Suprapubic skin (tissue), 4 donors: Measurements from ENCODE around the gene GPR176. TPM values are rescaled to one million over a fixed set of nuclear protein-coding genes. Genes with fewer than 3 reads are reported as not detected.
A peak's percentile ranks its signal among the peaks of the same experiment; 100 is the strongest.

Source experiments
- DNase-seq, 2 donors: peaks; one replicate each; pipeline ENCODE4 v3.0.0-alpha.2; 2019; ENCODE audit warnings: low spot score in 2 of 2
- H3K27ac ChIP-seq: fragments of 200-600 bp; sonication (generic); one replicate; pipeline ENCODE4 v1.5.1; 2019
- H3K27me3 ChIP-seq: fragments of 200-600 bp; sonication (generic); one replicate; pipeline ENCODE4 v1.5.1; 2019
- H3K36me3 ChIP-seq: fragments of 200-600 bp; sonication (generic); one replicate; pipeline ENCODE4 v1.5.1; 2019
- H3K4me1 ChIP-seq: fragments of 200-600 bp; sonication (generic); one replicate; pipeline ENCODE4 v1.5.1; 2019
- H3K4me3 ChIP-seq: fragments of 200-600 bp; sonication (generic); one replicate; pipeline ENCODE4 v1.5.1; 2019; ENCODE audit warnings: mild to moderate bottlenecking
- H3K9me3 ChIP-seq: fragments of 200-600 bp; sonication (generic); one replicate; pipeline ENCODE4 v1.5.1; 2019
- EP300 ChIP-seq: sonication (generic); formaldehyde crosslinking; IDR thresholded peaks from one replicate; pipeline ENCODE4 v1.6.1; 2017; ENCODE audit warnings: antibody characterized with exemption
- POLR2A ChIP-seq, 2 donors: fragments of 450-650 bp; IDR thresholded peaks; one replicate each; pipeline ENCODE4 v1.6.1; 2017; ENCODE audit warnings: antibody characterized with exemption in 2 of 2, mild to moderate bottlenecking in 2 of 2, moderate library complexity in 2 of 2
- POLR2AphosphoS5 ChIP-seq, 3 donors: sonication (generic); formaldehyde crosslinking; IDR thresholded peaks; one replicate each; pipeline ENCODE4 v1.6.1; 2017; ENCODE audit warnings: antibody characterized with exemption in 3 of 3
- WGBS: methylation state at CpG from one replicate; pipeline ENCODE4 v1.1.5; 2018; 5-methylcytosine and 5-hydroxymethylcytosine counted together
- total RNA-seq, 4 donors: library from RNA; depleted of rRNA; stranded (reverse); fragments of >200 nt; gene quantifications; one replicate each; pipeline ENCODE4 v1.1.0, GENCODE V29; 2016
- TF ChIP-seq, protein P1 (sequence below), 2 donors: fragments of 200-600 bp in 1 of 2; fragments of 450-650 bp in 1 of 2; sonication (generic) in 1 of 2; IDR thresholded peaks; one replicate each; pipeline ENCODE4 v1.5.1; 2016 to 2019; ENCODE audit warnings: antibody characterized with exemption in 2 of 2, mild to moderate bottlenecking in 1 of 2, moderate library complexity in 1 of 2

GPR176 gene
- total RNA-seq, 4 donors from 2014 or later = 1.3 to 4.2 (median 2.1) TPM

DNA sequence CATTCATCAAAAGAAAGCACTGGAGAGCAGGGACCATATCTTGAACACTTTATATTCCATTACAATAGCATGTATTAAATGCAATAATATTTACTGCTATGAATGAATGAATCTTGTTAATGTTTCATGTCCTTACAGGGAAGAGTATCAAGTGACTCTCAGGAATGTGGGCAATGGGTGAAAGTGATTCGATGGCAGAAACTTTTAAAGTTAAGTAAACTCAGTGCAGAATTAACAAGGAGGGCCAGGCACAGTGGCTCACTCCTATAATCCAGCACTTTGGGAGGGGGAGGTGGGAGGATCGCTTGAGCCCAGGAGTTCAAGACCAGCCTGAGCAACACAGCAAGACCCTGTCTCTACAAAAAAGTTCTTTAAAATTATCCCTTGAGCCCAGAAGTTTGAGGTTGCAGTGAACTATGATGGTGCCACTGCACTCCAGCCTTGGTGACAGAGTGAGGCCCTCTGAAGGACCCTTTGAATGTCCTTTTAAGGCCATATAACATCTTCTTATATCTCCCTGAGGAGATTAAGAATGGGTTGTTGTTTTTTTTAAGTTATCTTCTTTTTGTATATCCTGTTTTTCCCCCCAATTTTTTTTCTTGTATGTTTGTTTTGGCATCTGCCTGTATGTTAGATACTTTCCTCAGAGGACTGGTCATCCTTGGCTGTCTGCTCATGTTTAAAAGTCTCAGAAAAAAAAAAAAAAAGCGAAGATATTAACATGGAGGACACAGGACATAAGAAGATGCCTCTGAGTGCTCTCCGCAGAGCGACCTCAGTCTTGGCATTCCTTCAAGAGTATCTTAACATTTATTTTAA, 127.8 kb downstream of the GPR176 start:
- 82% methylated on average over 5 of the region's 5 CpGs for WGBS
- Histone ChIP-seq H3K36me3 (no peaks in the 10 kb centered on the region), H3K27ac (peak overlapping the region; percentile 16), H3K4me1 (no peaks in the 10 kb centered on the region), H3K27me3 (no peaks in the 10 kb centered on the region), H3K4me3 (no peak overlapping the region), H3K9me3 (no peaks in the 10 kb centered on the region)
- no peak for TF ChIP-seq POLR2A (IDR thresholded peaks at IDR 0.05)
- no peak for TF ChIP-seq POLR2AphosphoS5 (IDR thresholded peaks at IDR 0.05)
- no peak for TF ChIP-seq EP300
- TF ChIP-seq, protein P1, sequence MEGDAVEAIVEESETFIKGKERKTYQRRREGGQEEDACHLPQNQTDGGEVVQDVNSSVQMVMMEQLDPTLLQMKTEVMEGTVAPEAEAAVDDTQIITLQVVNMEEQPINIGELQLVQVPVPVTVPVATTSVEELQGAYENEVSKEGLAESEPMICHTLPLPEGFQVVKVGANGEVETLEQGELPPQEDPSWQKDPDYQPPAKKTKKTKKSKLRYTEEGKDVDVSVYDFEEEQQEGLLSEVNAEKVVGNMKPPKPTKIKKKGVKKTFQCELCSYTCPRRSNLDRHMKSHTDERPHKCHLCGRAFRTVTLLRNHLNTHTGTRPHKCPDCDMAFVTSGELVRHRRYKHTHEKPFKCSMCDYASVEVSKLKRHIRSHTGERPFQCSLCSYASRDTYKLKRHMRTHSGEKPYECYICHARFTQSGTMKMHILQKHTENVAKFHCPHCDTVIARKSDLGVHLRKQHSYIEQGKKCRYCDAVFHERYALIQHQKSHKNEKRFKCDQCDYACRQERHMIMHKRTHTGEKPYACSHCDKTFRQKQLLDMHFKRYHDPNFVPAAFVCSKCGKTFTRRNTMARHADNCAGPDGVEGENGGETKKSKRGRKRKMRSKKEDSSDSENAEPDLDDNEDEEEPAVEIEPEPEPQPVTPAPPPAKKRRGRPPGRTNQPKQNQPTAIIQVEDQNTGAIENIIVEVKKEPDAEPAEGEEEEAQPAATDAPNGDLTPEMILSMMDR (IDR thresholded peaks at IDR 0.05) = no peak
- DNase-seq = no peak

DNA sequence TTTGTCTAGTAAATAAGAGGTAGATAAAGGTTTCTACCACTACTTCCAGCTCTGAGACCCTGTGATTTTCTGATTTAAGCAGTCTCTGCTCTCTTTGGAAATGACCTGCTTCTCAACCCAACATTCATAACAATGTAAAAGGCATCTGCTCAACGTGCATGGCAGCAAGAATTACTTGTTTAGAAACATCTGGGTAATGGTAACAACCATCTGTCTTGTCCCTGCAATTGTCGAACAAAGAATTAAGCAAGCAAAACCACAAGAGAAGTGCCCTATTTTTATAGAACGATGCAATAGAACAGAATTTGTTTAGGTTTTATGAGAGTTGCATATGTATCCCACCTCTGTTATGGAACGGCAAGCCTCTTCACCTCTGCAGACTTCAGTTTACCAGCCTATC, 130.3 kb downstream of the GPR176 start:
- Histone ChIP-seq H3K27me3 (no peaks in the 10 kb centered on the region), H3K4me1 (peaks cover 11% of the 10 kb centered on the region), H3K4me3 (no peak overlapping the region), H3K36me3 (no peaks in the 10 kb centered on the region), H3K27ac (no peak overlapping the region), H3K9me3 (no peaks in the 10 kb centered on the region)
- WGBS = 69% methylated on average over 4 of the region's 4 CpGs
- DNase-seq = no peak
- no peak for TF ChIP-seq EP300
- TF ChIP-seq, protein P1 (IDR thresholded peaks at IDR 0.05) = no peak
- TF ChIP-seq POLR2A (IDR thresholded peaks at IDR 0.05) = no peak
- no peak for TF ChIP-seq POLR2AphosphoS5 (IDR thresholded peaks at IDR 0.05)

DNA sequence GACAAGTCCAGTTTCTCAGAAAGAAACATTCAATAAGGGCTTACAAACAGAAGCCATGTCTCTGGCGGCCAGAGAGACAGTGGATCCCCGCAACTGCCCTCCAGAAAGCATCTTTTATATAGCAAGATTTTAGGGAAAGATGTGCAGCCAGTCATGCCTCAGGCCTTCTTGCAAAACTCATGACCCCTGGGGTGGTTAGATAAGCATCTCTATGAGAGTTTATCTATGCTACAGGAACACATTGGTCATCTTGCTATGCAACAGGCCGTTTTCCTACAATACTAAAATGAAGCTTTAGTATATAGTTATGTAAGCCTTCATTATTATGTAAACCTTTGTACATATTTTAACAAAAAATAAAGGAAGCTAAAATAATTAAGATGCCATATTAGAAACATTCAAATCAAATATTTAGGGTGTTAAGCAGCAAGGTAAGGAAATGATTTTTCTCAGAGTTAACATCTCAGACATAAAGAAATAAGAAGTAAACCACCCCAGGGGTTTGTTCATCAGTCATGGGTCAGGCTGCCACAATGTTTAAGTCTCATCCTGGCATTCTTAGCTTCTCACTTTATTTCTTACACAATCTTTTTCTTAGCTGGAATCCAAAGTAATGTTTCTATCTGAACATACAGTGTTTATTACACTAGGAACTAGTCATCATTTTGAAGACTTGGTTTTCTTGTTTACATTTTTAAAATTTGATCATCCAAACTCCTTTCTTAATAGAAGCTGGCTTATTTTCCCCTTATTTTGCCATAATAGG, 131.1 kb downstream of the GPR176 start:
- TF ChIP-seq, protein P1 (IDR thresholded peaks at IDR 0.05) = no peak
- TF ChIP-seq POLR2A (IDR thresholded peaks at IDR 0.05) (no peak), POLR2AphosphoS5 (IDR thresholded peaks at IDR 0.05) (no peak), EP300 (no peak)
- no peaks in the 10 kb centered on the region for H3K36me3 ChIP-seq
- no peak overlapping the region for H3K4me3 ChIP-seq
- no peak overlapping the region for H3K27ac ChIP-seq
- H3K27me3 ChIP-seq = no peaks in the 10 kb centered on the region
- no peaks in the 10 kb centered on the region for H3K9me3 ChIP-seq
- no peak for DNase-seq
- peaks cover 18% of the 10 kb centered on the region for H3K4me1 ChIP-seq
- 74% methylated on average over 3 of the region's 3 CpGs for WGBS

DNA sequence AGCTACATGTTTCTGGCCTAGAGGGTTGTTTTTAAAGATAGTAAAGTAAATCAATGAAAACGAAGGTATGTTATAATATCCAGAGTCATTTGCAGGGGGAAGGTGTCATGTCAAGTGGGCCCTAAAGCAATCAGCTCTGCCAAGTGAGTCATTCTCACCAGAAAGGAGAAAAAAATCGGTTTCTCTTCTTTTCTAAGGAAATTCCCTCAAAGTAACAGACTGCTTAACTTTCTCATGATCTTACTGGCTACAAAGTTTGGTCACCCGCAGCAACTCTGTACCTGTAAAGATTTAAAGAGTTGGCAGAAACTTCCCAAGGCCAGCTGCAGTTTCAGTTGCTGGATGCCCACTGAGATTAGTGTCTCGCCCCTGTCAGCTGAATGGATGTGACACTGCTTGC, 132.0 kb downstream of the GPR176 start:
- WGBS = 61% methylated on average over 4 of the region's 4 CpGs
- Histone ChIP-seq H3K4me3 (no peak overlapping the region), H3K27ac (no peak overlapping the region), H3K36me3 (no peaks in the 10 kb centered on the region), H3K4me1 (peaks cover 27% of the 10 kb centered on the region), H3K9me3 (no peaks in the 10 kb centered on the region), H3K27me3 (no peaks in the 10 kb centered on the region)
- no peak for DNase-seq
- TF ChIP-seq, protein P1 (IDR thresholded peaks at IDR 0.05) = no peak
- no peak for TF ChIP-seq POLR2AphosphoS5 (IDR thresholded peaks at IDR 0.05)
- no peak for TF ChIP-seq POLR2A (IDR thresholded peaks at IDR 0.05)
- TF ChIP-seq EP300 = no peak

DNA sequence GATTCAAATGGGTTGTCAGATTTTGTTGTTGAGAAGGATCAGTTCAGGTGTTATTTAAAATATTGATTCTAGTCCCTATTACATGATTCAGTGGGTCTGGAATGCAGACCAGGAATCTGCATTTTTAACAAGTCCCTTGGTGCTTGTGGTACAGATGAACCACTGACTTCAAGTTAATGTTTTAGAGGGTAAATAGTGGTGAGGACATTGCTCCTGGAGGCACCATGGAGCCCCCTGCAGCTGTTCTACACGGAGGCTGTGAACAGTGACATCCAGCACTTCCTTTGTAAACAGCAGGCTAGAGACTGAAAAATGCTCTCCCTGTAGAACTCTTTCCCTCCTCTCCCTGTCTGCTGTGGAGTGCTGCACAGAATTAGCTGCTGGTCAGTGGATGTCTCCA, 132.6 kb downstream of the GPR176 start:
- no peak overlapping the region for H3K4me3 ChIP-seq
- TF ChIP-seq POLR2A (IDR thresholded peaks at IDR 0.05) (no peak), POLR2AphosphoS5 (IDR thresholded peaks at IDR 0.05) (no peak), EP300 (no peak)
- TF ChIP-seq, protein P1 (IDR thresholded peaks at IDR 0.05) = no peak
- 27% methylated on average over 1 of the region's 1 CpG for WGBS
- DNase-seq = no peak
- H3K27me3 ChIP-seq = no peaks in the 10 kb centered on the region
- H3K27ac ChIP-seq = no peak overlapping the region
- no peaks in the 10 kb centered on the region for H3K36me3 ChIP-seq
- peaks cover 30% of the 10 kb centered on the region for H3K4me1 ChIP-seq
- no peaks in the 10 kb centered on the region for H3K9me3 ChIP-seq
